HG02610 (cell line): ENCODE data around the gene TRAPPC6A.

ENCODE experiments used
- ATAC-seq: cut with Tn5 transposase; IDR thresholded peaks from one replicate; pipeline ENCODE4 v1.9.1; 2021; ENCODE audit warnings: mild to moderate bottlenecking, moderate library complexity; ENCODE audit not compliant: unreplicated experiment

Gene TRAPPC6A

GRCh38 chr19:45186509-45187334 is 8.7 kb upstream of the TRAPPC6A start:
- no peak for ATAC-seq

- no peak for ATAC-seq
These were observed 6.1 kb upstream of the TRAPPC6A start for GRCh38 chr19:45184115-45184514.

- ATAC-seq: no peak
These were observed 4.7 kb upstream of the TRAPPC6A start for GRCh38 chr19:45182758-45183157.

GRCh38 chr19:45180936-45181335 is 2.9 kb upstream of the TRAPPC6A start:
- ATAC-seq: no peak

GRCh38 chr19:45179892-45180370 is 1.9 kb upstream of the TRAPPC6A start:
- ATAC-seq: no peak

GRCh38 chr19:45179072-45179891 is 1.2 kb upstream of the TRAPPC6A start:
- no peak for ATAC-seq

GRCh38 chr19:45178262-45179071 is 430 bp upstream of the TRAPPC6A start, which contains the start of gene BLOC1S3:
Gene BLOC1S3 (plus strand): TSS chr19:45178784. CDS start chr19:45179297, 513 bp downstream.
- ATAC-seq: peak; percentile 83

GRCh38 chr19:45175515-45176345 is 2.3 kb downstream of the TRAPPC6A start:
- no peak for ATAC-seq

GRCh38 chr19:45173816-45174215 is 4.2 kb downstream of the TRAPPC6A start:
- no peak for ATAC-seq

GRCh38 chr19:45172611-45173208 is 5.3 kb downstream of the TRAPPC6A start:
- ATAC-seq: no peak

GRCh38 chr19:45172173-45172572 is 5.9 kb downstream of the TRAPPC6A start:
- no peak for ATAC-seq

GRCh38 chr19:45171211-45171623 is 6.8 kb downstream of the TRAPPC6A start:
- peak; percentile 47 for ATAC-seq

GRCh38 chr19:45170146-45171106 is 7.6 kb downstream of the TRAPPC6A start:
- no peak for ATAC-seq

GRCh38 chr19:45169602-45170001 is 8.4 kb downstream of the TRAPPC6A start:
- ATAC-seq: no peak

- no peak for ATAC-seq
These were observed 9.2 kb downstream of the TRAPPC6A start for GRCh38 chr19:45168767-45169351.

- ATAC-seq: no peak
These were observed 11.2 kb downstream of the TRAPPC6A start for GRCh38 chr19:45166723-45167252.

GRCh38 chr19:45164577-45165335 is 13.3 kb downstream of the TRAPPC6A start:
- peak; percentile 77 for ATAC-seq
